A673 (cell line): ENCODE measurements around the gene BCR. TPM values are rescaled to one million over a fixed set of nuclear protein-coding genes. Genes with fewer than 3 reads are reported as not detected.

ENCODE experiments used
- BruUV-seq: library from RNA; stranded (reverse); fragments of 400-500 nt; replicated peaks from 2 replicates; lab custom pipeline; 2021; lab: Mats Ljungman, UMichigan
- CTCF ChIA-PET: fragments of 300-600 bp; sonication (Branson Sonifier 250); formaldehyde crosslinking; loops from one replicate; lab custom pipeline; 2022; ENCODE audit warnings: antibody characterized with exemption; lab: Charles Lee
- POLR2A ChIA-PET: fragments of 300-600 bp; sonication (Branson Sonifier 250); formaldehyde crosslinking; loops from one replicate; lab custom pipeline; 2022; ENCODE audit warnings: antibody characterized with exemption; ENCODE audit not compliant: low non-redundant PET; lab: Charles Lee
- DNase-seq: peaks from one replicate; pipeline ENCODE4 v3.0.0-alpha.2; 2015; ENCODE audit warnings: low spot score
- H3K27ac ChIP-seq: fragments of 200-600 bp; sonication (generic); 2 replicates; pipeline ENCODE4 v1.5.1; 2016; ENCODE audit warnings: mixed run types, low read depth, mild to moderate bottlenecking, mixed read lengths, antibody characterized with exemption, low read length; ENCODE audit not compliant: poor library complexity, severe bottlenecking
- H3K27me3 ChIP-seq: fragments of 200-600 bp; sonication (generic); replicated peaks from 2 replicates; pipeline ENCODE4 v1.6.1; 2017; ENCODE audit warnings: mixed run types, low read depth, mild to moderate bottlenecking, mixed read lengths, antibody characterized with exemption, low read length; ENCODE audit not compliant: insufficient read depth, poor library complexity
- H3K36me3 ChIP-seq: fragments of 200-600 bp; sonication (generic); 2 replicates; pipeline ENCODE4 v1.6.1; 2016; ENCODE audit warnings: mixed run types, mild to moderate bottlenecking, mixed read lengths, antibody characterized with exemption, low read length; ENCODE audit not compliant: insufficient read depth, poor library complexity, severe bottlenecking
- H3K4me1 ChIP-seq: fragments of 200-600 bp; sonication (generic); 2 replicates; pipeline ENCODE4 v1.6.1; 2017; ENCODE audit warnings: mixed run types, mild to moderate bottlenecking, mixed read lengths, antibody characterized with exemption, low read length; ENCODE audit not compliant: insufficient read depth, poor library complexity, severe bottlenecking
- H3K4me3 ChIP-seq: fragments of 200-600 bp; sonication (generic); 2 replicates; pipeline ENCODE4 v1.5.1; 2016; ENCODE audit warnings: low read depth, mixed run types, mild to moderate bottlenecking, mixed read lengths, low read length; ENCODE audit not compliant: poor library complexity, severe bottlenecking
- H3K9me3 ChIP-seq: fragments of 200-600 bp; sonication (generic); 2 replicates; pipeline ENCODE4 v1.6.1; 2016; ENCODE audit warnings: mixed run types, low read depth, mild to moderate bottlenecking, mixed read lengths, antibody characterized with exemption, low read length; ENCODE audit not compliant: poor library complexity, severe bottlenecking
- CTCF ChIP-seq: fragments of 300-800, 200-600 bp; sonication (generic); conservative IDR thresholded peaks from 2 replicates; pipeline ENCODE4 v1.5.1; 2017; ENCODE audit warnings: low read depth, mild to moderate bottlenecking, antibody characterized with exemption, low read length, moderate library complexity, mixed read lengths
- EZH2 ChIP-seq: fragments of 200-600 bp; sonication (generic); IDR thresholded peaks from 2 replicates; pipeline ENCODE4 v1.6.1; 2017; ENCODE audit warnings: borderline replicate concordance, low read depth, mild to moderate bottlenecking, mixed read lengths, antibody characterized with exemption, low read length; ENCODE audit not compliant: poor library complexity, severe bottlenecking
- intact Hi-C: fragments of 100-400 bp; cut with micrococcal nuclease; formaldehyde crosslinking; loops from one replicate; pipeline ENCODE4 v1.10.0; 2022; ENCODE audit not compliant: unreplicated experiment
- total RNA-seq: library from RNA; stranded (reverse); gene quantifications from 2 replicates; pipeline ENCODE4 v1.2.3, GENCODE V29; 2021

The BCR gene
- total RNA-seq, 1 experiment from 2014 or later = 63.1 TPM

DNA sequence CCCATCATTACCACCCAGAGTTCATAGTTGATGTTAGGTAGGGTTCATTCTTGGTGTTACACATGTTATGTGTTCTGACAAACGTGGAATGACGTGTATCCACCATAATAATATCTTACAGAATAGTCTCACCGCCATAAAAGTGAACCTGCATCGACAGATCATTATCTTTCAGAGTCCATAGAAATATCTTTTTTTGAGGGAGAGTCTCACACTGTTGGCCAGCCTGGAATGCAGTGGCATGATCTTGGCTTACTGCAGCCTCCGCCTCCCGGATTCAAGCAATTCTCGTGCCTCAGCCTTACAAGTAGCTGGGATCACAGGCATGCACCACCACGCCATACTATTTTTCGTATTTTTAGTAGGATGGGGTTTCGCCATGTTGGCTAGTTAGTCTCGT is 113.9 kb downstream of the BCR start:
- Histone ChIP-seq H3K27me3 (no peaks in the 10 kb centered on the region), H3K36me3 (peaks cover 20% of the 10 kb centered on the region), H3K4me3 (no peak overlapping the region), H3K9me3 (no peaks in the 10 kb centered on the region), H3K4me1 (no peaks in the 10 kb centered on the region), H3K27ac (no peak overlapping the region)
- no TSS peak for BruUV-seq
- ChIA-PET CTCF (no interaction called here), POLR2A (no interaction called here)
- intact Hi-C loops = no loop called here
- TF ChIP-seq CTCF (no peak), EZH2 (no peak)
- DNase-seq = no peak

DNA sequence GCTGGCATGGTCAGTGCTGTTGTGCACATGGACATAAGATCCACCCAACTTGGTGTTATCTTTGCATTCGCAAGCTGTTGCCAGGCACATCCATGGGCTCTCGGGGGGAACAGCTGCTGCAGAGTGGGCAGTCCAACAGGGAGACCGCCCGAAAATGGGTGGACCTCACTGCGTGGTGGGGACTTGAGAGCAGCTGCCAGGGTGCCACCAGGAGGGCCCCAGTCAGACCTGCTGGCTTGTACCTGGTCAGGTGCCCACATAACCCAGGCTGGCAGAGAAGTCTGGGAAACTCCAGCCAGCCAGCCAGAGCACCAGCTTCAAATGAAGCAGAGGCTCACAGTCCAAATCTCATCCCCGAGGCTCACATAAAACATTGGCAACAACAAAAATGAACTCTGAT is 120.2 kb downstream of the BCR start:
- H3K36me3 ChIP-seq = peaks cover 2% of the 10 kb centered on the region
- H3K27me3 ChIP-seq = no peaks in the 10 kb centered on the region
- DNase-seq = no peak
- no TSS peak for BruUV-seq
- peaks cover 4% of the 10 kb centered on the region for H3K4me1 ChIP-seq
- intact Hi-C loops = loop anchor here (10.0 kb wide), 1 partner anchor 64 kb away; no protein-coding TSS in a partner anchor
- POLR2A ChIA-PET = no interaction called here
- no peaks in the 10 kb centered on the region for H3K9me3 ChIP-seq
- TF ChIP-seq EZH2 (no peak), CTCF (no peak)
- H3K4me3 ChIP-seq = no peak overlapping the region
- no peak overlapping the region for H3K27ac ChIP-seq
- CTCF ChIA-PET = interaction anchor here (0.6 kb wide), 1 partner anchor 549 kb away, joined by 3 read pairs; no protein-coding TSS in a partner anchor

GRCh38 chr22:23301591-23301990 is 121.3 kb downstream of the BCR start:
- TF ChIP-seq EZH2 = no peak
- TF ChIP-seq CTCF = no peak
- peaks cover 14% of the 10 kb centered on the region for H3K4me1 ChIP-seq
- no peak overlapping the region for H3K4me3 ChIP-seq
- H3K27ac ChIP-seq = no peak overlapping the region
- no peaks in the 10 kb centered on the region for H3K27me3 ChIP-seq
- no TSS peak for BruUV-seq
- DNase-seq = no peak
- intact Hi-C loops = loop anchor here (10.0 kb wide), 1 partner anchor 63 kb away; no protein-coding TSS in a partner anchor
- POLR2A ChIA-PET = no interaction called here
- CTCF ChIA-PET = no interaction called here
- H3K36me3 ChIP-seq = peaks cover 2% of the 10 kb centered on the region
- no peaks in the 10 kb centered on the region for H3K9me3 ChIP-seq
